Keratinocyte (primary cell): Measurements from ENCODE around the gene KDM8. TPM values are rescaled to one million over a fixed set of nuclear protein-coding genes. Genes with fewer than 3 reads are reported as not detected.

ENCODE experiments used
- DNase-seq: peaks from one replicate; pipeline ENCODE4 v3.0.0-alpha.2; 2011; ENCODE audit warnings: low read depth, missing footprints, low spot score
- FAIRE-seq: peaks from 2 replicates; lab custom pipeline; 2011; peaks lifted over from hg19 to GRCh38; lab: Jason Lieb, UNC
- H2AFZ ChIP-seq: 2 replicates; pipeline ENCODE4 v1.6.0; 2012; ENCODE audit warnings: low read length, control low read depth, inconsistent platforms; ENCODE audit not compliant: control insufficient read depth
- H3K27ac ChIP-seq: 2 replicates; pipeline ENCODE4 v1.5.1; 2011; ENCODE audit warnings: low read length; ENCODE audit not compliant: control insufficient read depth, insufficient read depth
- H3K27me3 ChIP-seq: 3 replicates; pipeline ENCODE4 v1.6.0; 2011; ENCODE audit warnings: low read length; ENCODE audit not compliant: control insufficient read depth, insufficient read depth; ENCODE audit errors: extremely low read depth
- H3K36me3 ChIP-seq, 2 experiments: 2 replicates in 1 of 2; 3 replicates in 1 of 2; pipeline ENCODE4 v1.5.1; 2011; ENCODE audit warnings: low read length in 2 of 2, mild to moderate bottlenecking in 1 of 2; ENCODE audit not compliant: control insufficient read depth in 2 of 2, insufficient read depth in 2 of 2; ENCODE audit errors: extremely low read depth in 1 of 2
- H3K4me1 ChIP-seq: 3 replicates; pipeline ENCODE4 v1.5.1; 2011; ENCODE audit warnings: low read length; ENCODE audit not compliant: control insufficient read depth, insufficient read depth; ENCODE audit errors: extremely low read depth
- H3K4me2 ChIP-seq: 3 replicates; pipeline ENCODE4 v1.6.0; 2011; ENCODE audit warnings: low read depth, low read length; ENCODE audit not compliant: control insufficient read depth, insufficient read depth; ENCODE audit errors: extremely low read depth
- H3K4me3 ChIP-seq, 3 experiments: fragments of 200-600 bp in 1 of 3; sonication (generic) in 1 of 3; 2 replicates in 2 of 3; 3 replicates in 1 of 3; pipeline ENCODE4 v1.5.1; 2011 to 2016; ENCODE audit warnings: low read length in 3 of 3, mild to moderate bottlenecking in 3 of 3, control low read depth in 2 of 3, inconsistent platforms in 1 of 3, low read depth in 1 of 3, mixed read lengths in 1 of 3, mixed run types in 1 of 3, moderate library complexity in 1 of 3; ENCODE audit not compliant: control insufficient read depth in 2 of 3, insufficient read depth in 2 of 3; ENCODE audit errors: extremely low read depth in 1 of 3
- H3K79me2 ChIP-seq: 2 replicates; pipeline ENCODE4 v1.6.0; 2012; ENCODE audit warnings: low read length; ENCODE audit not compliant: control insufficient read depth, insufficient read depth
- H3K9ac ChIP-seq: 3 replicates; pipeline ENCODE4 v1.6.0; 2011; ENCODE audit warnings: low read length; ENCODE audit not compliant: control insufficient read depth, insufficient read depth; ENCODE audit errors: extremely low read depth
- H3K9me1 ChIP-seq: 3 replicates; pipeline ENCODE4 v1.6.0; 2011; ENCODE audit warnings: low read length; ENCODE audit not compliant: control insufficient read depth, insufficient read depth; ENCODE audit errors: extremely low read depth
- H3K9me3 ChIP-seq: 2 replicates; pipeline ENCODE4 v1.5.1; 2012; ENCODE audit warnings: low read depth, low read length; ENCODE audit not compliant: control insufficient read depth
- H4K20me1 ChIP-seq: 3 replicates; pipeline ENCODE4 v1.6.0; 2011; ENCODE audit warnings: low read length; ENCODE audit not compliant: control insufficient read depth, insufficient read depth; ENCODE audit errors: extremely low read depth
- CTCF ChIP-seq, 3 experiments: IDR thresholded peaks in 1 of 3; conservative IDR thresholded peaks in 1 of 3; optimal IDR thresholded peaks in 1 of 3; 2 replicates in 2 of 3; 3 replicates in 1 of 3; pipeline versions ENCODE3 to v1.5.1; 2011; ENCODE audit warnings: low read length in 3 of 3, mild to moderate bottlenecking in 3 of 3, moderate library complexity in 2 of 3, control low read depth in 1 of 3, inconsistent platforms in 1 of 3; ENCODE audit not compliant: insufficient read depth in 2 of 3; ENCODE audit errors: extremely low read depth in 1 of 3
- EZH2 ChIP-seq: IDR thresholded peaks from one replicate; pipeline ENCODE4 v1.6.1; 2012; ENCODE audit warnings: inconsistent platforms, mild to moderate bottlenecking, low read length, moderate library complexity
- dilution Hi-C: fragments of 300-500 bp; cut with MboI; formaldehyde crosslinking; loops from one replicate; pipeline ENCODE4 v1.7.0; 2020; ENCODE audit warnings: low sequenced_read_pairs; ENCODE audit not compliant: extremely low pct_ligation_motif_present
- polyA plus RNA-seq, 5 experiments: library from polyadenylated mRNA; depleted of rRNA in 3 of 5; stranded (reverse) in 3 of 5; stranded (forward) in 1 of 5; unstranded in 1 of 5; fragments of >200 nt; gene quantifications; 1 replicate in 1 of 5; 2 replicates in 3 of 5; 3 replicates in 1 of 5; pipeline versions ENCODE4 v1.2.1 to v1.2.3, GENCODE V29; 2011 to 2012; ENCODE audit warnings: missing spikeins in 2 of 5, low read depth in 1 of 5, low replicate concordance in 1 of 5

Gene KDM8
- polyA plus RNA-seq, 1 donor (not counting 4 experiments of a cell fraction or from before 2014, with no cell fraction given) = 1.5 TPM

DNA sequence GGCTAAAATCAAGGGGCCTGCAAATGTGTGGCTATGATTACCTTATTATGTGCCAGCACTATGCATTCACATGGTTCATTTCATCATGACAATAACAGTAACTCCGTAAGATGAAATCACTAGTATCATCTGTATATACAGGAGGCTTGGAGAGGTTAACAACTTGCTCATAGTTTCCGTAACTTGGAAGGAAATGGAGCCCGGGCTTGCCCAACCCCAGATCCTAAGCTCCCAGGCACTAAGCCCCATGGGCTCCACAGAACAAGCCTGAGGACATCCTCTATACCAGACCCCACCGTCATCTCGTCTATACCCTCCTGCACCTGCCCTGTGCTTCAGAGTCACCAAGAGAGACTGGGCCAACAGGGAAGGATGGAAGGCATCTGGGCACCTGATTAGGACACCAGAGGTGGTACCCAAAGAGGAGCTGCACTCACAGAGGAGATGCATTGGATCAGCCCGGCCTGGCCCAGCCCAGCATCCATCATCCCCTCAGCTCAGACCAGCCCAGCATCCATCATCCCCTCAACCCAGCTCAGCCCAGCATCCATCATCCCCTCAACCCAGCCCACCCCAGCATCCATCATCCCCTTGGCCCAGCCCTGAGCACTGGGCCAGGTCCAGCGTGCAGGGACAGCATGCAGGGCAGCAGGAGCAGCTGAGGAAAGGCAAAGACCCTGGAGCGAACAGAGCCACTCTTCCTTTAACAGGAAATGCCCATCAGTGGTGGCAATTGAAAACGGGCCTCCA is 36.8 kb downstream of the KDM8 start:
- H4K20me1 ChIP-seq = no peaks in the 10 kb centered on the region
- no peak overlapping the region for H2AFZ ChIP-seq
- peaks cover 9% of the 10 kb centered on the region for H3K4me1 ChIP-seq
- no peak overlapping the region for H3K4me2 ChIP-seq
- H3K9me3 ChIP-seq = no peaks in the 10 kb centered on the region
- dilution Hi-C loops = no loop called here
- H3K79me2 ChIP-seq = peaks cover 7% of the 10 kb centered on the region
- DNase-seq (no peak), FAIRE-seq (no peak)
- H3K36me3 ChIP-seq = peaks cover 4% of the 10 kb centered on the region in 2 experiments
- no peak overlapping the region for H3K27ac ChIP-seq
- no peak overlapping the region for H3K4me3 ChIP-seq
- TF ChIP-seq CTCF (optimal IDR thresholded peaks at IDR 0.05 in 1 of 3, IDR thresholded peaks at IDR 0.05 in 1 of 3, conservative IDR thresholded peaks at IDR 0.05 in 1 of 3; ENCODE audit: extremely low read depth in 1 of 3, insufficient read depth in 2 of 3, low read length in 3 of 3) = no peak
- no peak for TF ChIP-seq EZH2
- H3K9ac ChIP-seq = no peak overlapping the region
- no peaks in the 10 kb centered on the region for H3K27me3 ChIP-seq
- H3K9me1 ChIP-seq = no peaks in the 10 kb centered on the region

- Histone ChIP-seq H3K36me3 (peaks cover 4 to 6% of the 10 kb centered on the region in 2 experiments), H3K27ac (no peak overlapping the region), H3K4me1 (no peaks in the 10 kb centered on the region), H3K79me2 (peaks cover 7% of the 10 kb centered on the region), H2AFZ (no peak overlapping the region), H3K9me3 (no peaks in the 10 kb centered on the region), H3K9ac (no peak overlapping the region), H3K4me2 (no peak overlapping the region), H3K4me3 (no peak overlapping the region), H3K27me3 (no peaks in the 10 kb centered on the region), H3K9me1 (no peaks in the 10 kb centered on the region), H4K20me1 (no peaks in the 10 kb centered on the region)
- dilution Hi-C loops = no loop called here
- DNase-seq = no peak
- no peak for FAIRE-seq
- TF ChIP-seq EZH2 (no peak), CTCF (optimal IDR thresholded peaks at IDR 0.05 in 1 of 3, IDR thresholded peaks at IDR 0.05 in 1 of 3, conservative IDR thresholded peaks at IDR 0.05 in 1 of 3; ENCODE audit: extremely low read depth in 1 of 3, insufficient read depth in 2 of 3, low read length in 3 of 3) (no peak)
Measured at GRCh38 chr16:27240948-27241531, 37.7 kb downstream of the KDM8 start.
